GM23248 (cell line): ENCODE data around the gene SBF2. TPM values are rescaled to one million over a fixed set of nuclear protein-coding genes. Genes with fewer than 3 reads are reported as not detected.
A peak's percentile ranks its signal among the peaks of the same experiment; 100 is the strongest.

ENCODE experiments used
- DNase-seq: peaks from one replicate; pipeline ENCODE4 v3.0.0-alpha.2; 2015
- H2AFZ ChIP-seq: fragments of 200-600 bp; sonication (generic); 2 replicates; pipeline ENCODE4 v1.6.1; 2016; ENCODE audit warnings: antibody characterized with exemption
- H3F3A ChIP-seq: fragments of 200-600 bp; sonication (generic); 2 replicates; pipeline ENCODE4 v1.6.1; 2016; ENCODE audit warnings: mild to moderate bottlenecking, antibody characterized with exemption, mixed run types; ENCODE audit not compliant: insufficient read depth
- H3K27ac ChIP-seq: fragments of 200-600 bp; sonication (generic); 2 replicates; pipeline ENCODE4 v1.5.1; 2016; ENCODE audit warnings: mild to moderate bottlenecking
- H3K27me3 ChIP-seq: fragments of 200-600 bp; sonication (generic); replicated peaks from 2 replicates; pipeline ENCODE4 v1.6.1; 2016; ENCODE audit warnings: mild to moderate bottlenecking; ENCODE audit not compliant: insufficient read depth
- H3K36me3 ChIP-seq: fragments of 200-600 bp; sonication (generic); 2 replicates; pipeline ENCODE4 v1.6.1; 2016; ENCODE audit warnings: low read depth, mild to moderate bottlenecking
- H3K4me1 ChIP-seq: fragments of 200-600 bp; sonication (generic); 2 replicates; pipeline ENCODE4 v1.6.1; 2016; ENCODE audit warnings: mild to moderate bottlenecking; ENCODE audit not compliant: insufficient read depth
- H3K4me2 ChIP-seq: fragments of 200-600 bp; sonication (generic); one replicate; pipeline ENCODE4 v1.6.1; 2016; ENCODE audit warnings: mild to moderate bottlenecking; ENCODE audit not compliant: unreplicated experiment
- H3K4me3 ChIP-seq: fragments of 200-600 bp; sonication (generic); 2 replicates; pipeline ENCODE4 v1.5.1; 2016; ENCODE audit warnings: mild to moderate bottlenecking
- H3K79me2 ChIP-seq: fragments of 200-600 bp; sonication (generic); 2 replicates; pipeline ENCODE4 v1.6.1; 2016; ENCODE audit warnings: mild to moderate bottlenecking; ENCODE audit not compliant: insufficient read depth
- H3K9ac ChIP-seq: fragments of 200-600 bp; sonication (generic); 2 replicates; pipeline ENCODE4 v1.6.1; 2016; ENCODE audit warnings: mild to moderate bottlenecking
- H3K9me2 ChIP-seq: fragments of 200-600 bp; sonication (generic); 2 replicates; pipeline ENCODE4 v1.6.1; 2016; ENCODE audit warnings: mixed run types, mild to moderate bottlenecking, moderate library complexity; ENCODE audit not compliant: insufficient read depth
- H3K9me3 ChIP-seq: fragments of 200-600 bp; sonication (generic); one replicate; pipeline ENCODE4 v1.6.1; 2017; ENCODE audit warnings: low read depth
- H4K20me1 ChIP-seq: fragments of 200-600 bp; sonication (generic); 2 replicates; pipeline ENCODE4 v1.6.0; 2016; ENCODE audit not compliant: insufficient read depth
- EZH2 ChIP-seq: fragments of 200-600 bp; sonication (generic); IDR thresholded peaks from 2 replicates; pipeline ENCODE4 v1.6.1; 2018; ENCODE audit warnings: antibody characterized with exemption, mild to moderate bottlenecking; ENCODE audit not compliant: insufficient read depth, poor library complexity, severe bottlenecking
- EZH2phosphoT487 ChIP-seq: fragments of 200-600 bp; sonication (generic); IDR thresholded peaks from 2 replicates; pipeline ENCODE4 v1.6.1; 2018; ENCODE audit warnings: antibody characterized with exemption, moderate library complexity, mild to moderate bottlenecking, low read depth; ENCODE audit not compliant: insufficient read depth
- WGBS, 2 experiments: methylation state at CpG; one replicate each; pipeline ENCODE4 v1.1.6; 2015 to 2017; ENCODE audit warnings: low lambda C conversion rate in 2 of 2, low coverage in 1 of 2; ENCODE audit errors: missing lambda C conversion rate in 2 of 2; 5-methylcytosine and 5-hydroxymethylcytosine counted together
- in situ Hi-C: fragments of 300-500 bp; cut with MboI; formaldehyde crosslinking; loops from 2 replicates; pipeline ENCODE4 v1.15.0; 2020
- polyA plus RNA-seq: library from polyadenylated mRNA; unstranded; fragments of >200 nt; fragmentation: Nextera tagmentation; extraction: Ambion mirVana; gene quantifications from 2 replicates; pipeline ENCODE4 v1.2.1, GENCODE V29; 2016
- total RNA-seq: library from RNA; depleted of rRNA; stranded (reverse); fragments of >200 nt; shearing (Covaris generic); gene quantifications from 2 replicates; pipeline ENCODE4 v1.2.3, GENCODE V29; 2014

Gene SBF2
- total and polyA plus RNA-seq, 2 experiments from 2014 or later = 21.9 to 32.7 TPM

- H2AFZ ChIP-seq = no peak overlapping the region
- H3K9ac ChIP-seq = no peak overlapping the region
- H3K4me2 ChIP-seq = no peak overlapping the region
- 0 out of 2 replicates have a peak, but pooled peaks cover 4% of the 10 kb centered on the region for H3K79me2 ChIP-seq
- H3K36me3 ChIP-seq = no peaks in the 10 kb centered on the region; the same call in 1 of the 2 replicates
- H3K27ac ChIP-seq = no peak overlapping the region
- no peaks in the 10 kb centered on the region for H3K9me2 ChIP-seq
- TF ChIP-seq EZH2 (no peak), EZH2phosphoT487 (no peak)
- WGBS, 2 experiments = 93% methylated on average over 7 to 8 of the region's 8 CpGs
- H3K9me3 ChIP-seq = no peaks in the 10 kb centered on the region
- no peak for DNase-seq
- H3K27me3 ChIP-seq = no peaks in the 10 kb centered on the region
- H4K20me1 ChIP-seq = no peaks in the 10 kb centered on the region
- no peak overlapping the region for H3K4me3 ChIP-seq
- in situ Hi-C loops = loop anchor here (10.0 kb wide), 1 partner anchor 210 kb away; no protein-coding TSS in a partner anchor
- peaks cover 30% of the 10 kb centered on the region for H3K4me1 ChIP-seq
- 0 out of 2 replicates have a peak, but pooled peaks cover 17% of the 10 kb centered on the region for H3F3A ChIP-seq
Measured at GRCh38 chr11:9974375-9974774, 319.6 kb downstream of the SBF2 start.

DNA sequence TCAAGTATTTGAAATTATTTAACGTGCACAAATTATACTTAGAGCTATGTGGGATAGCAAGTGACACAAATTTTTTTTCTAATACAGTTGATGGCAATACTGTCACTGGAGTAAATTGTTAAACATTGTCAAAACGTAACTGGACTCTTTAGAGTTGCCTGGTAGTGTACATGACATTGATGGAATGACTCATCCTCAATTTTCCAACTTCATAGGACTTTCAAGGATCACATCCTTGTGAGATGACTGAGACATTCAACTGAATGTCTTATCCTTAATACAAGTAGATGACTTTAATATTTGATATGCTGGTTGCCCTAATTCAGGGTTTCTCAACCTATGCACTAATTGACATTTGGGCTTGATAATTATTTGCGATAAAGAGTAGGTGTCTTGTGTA is 320.1 kb downstream of the SBF2 start:
- H4K20me1 ChIP-seq = no peaks in the 10 kb centered on the region
- no peaks in the 10 kb centered on the region; the same call in 1 of the 2 replicates for H3K36me3 ChIP-seq
- H3K9ac ChIP-seq = no peak overlapping the region
- TF ChIP-seq EZH2phosphoT487 = no peak
- no peak for TF ChIP-seq EZH2
- 0 out of 2 replicates have a peak, but pooled peaks cover 17% of the 10 kb centered on the region for H3F3A ChIP-seq
- H3K4me2 ChIP-seq = peak overlapping the region; percentile 46
- H3K9me3 ChIP-seq = no peaks in the 10 kb centered on the region
- H3K27ac ChIP-seq = no peak overlapping the region
- peak; percentile 38 for DNase-seq
- H3K4me3 ChIP-seq = no peak overlapping the region
- H3K4me1 ChIP-seq = peaks cover 30% of the 10 kb centered on the region
- WGBS, 2 experiments = 67 to 70% methylated on average over 3 of the region's 3 CpGs
- no peaks in the 10 kb centered on the region for H3K9me2 ChIP-seq
- in situ Hi-C loops = loop anchor here (10.0 kb wide), 1 partner anchor 209 kb away; no protein-coding TSS in a partner anchor
- no peak overlapping the region for H2AFZ ChIP-seq
- no peaks in the 10 kb centered on the region for H3K27me3 ChIP-seq
- 0 out of 2 replicates have a peak, but pooled peaks cover 4% of the 10 kb centered on the region for H3K79me2 ChIP-seq

DNA sequence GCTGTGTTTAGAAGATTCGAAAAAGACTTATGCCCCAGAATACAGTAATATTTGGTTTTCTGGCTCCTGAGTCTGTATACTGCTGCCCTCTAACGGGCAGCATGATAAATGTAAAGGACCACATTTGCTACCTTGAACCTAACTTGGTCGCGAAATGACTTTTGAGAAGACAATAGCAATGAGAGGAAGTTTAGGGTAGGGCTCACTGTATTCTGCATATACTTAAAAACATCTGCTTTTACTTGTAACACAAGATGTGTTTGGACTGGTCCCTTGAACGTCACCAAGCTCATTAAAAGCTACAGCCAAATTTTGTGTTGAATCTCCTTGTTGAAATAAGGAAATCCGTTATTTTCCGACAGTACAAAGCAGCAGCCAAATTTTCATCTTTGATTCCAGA is 321.0 kb downstream of the SBF2 start:
- WGBS, 2 experiments = 10 to 13% methylated on average over 7 of the region's 7 CpGs

GRCh38 chr11:9971894-9972293 is 322.1 kb downstream of the SBF2 start:
- H3K4me1 ChIP-seq = peaks cover 21% of the 10 kb centered on the region
- H3K4me2 ChIP-seq = no peak overlapping the region
- no peaks in the 10 kb centered on the region; the same call in 1 of the 2 replicates for H3K36me3 ChIP-seq
- TF ChIP-seq EZH2 = no peak
- no peak for TF ChIP-seq EZH2phosphoT487
- no peak for DNase-seq
- H3F3A ChIP-seq = 0 out of 2 replicates have a peak, but pooled peaks cover 17% of the 10 kb centered on the region
- no peak overlapping the region for H3K4me3 ChIP-seq
- H3K79me2 ChIP-seq = 0 out of 2 replicates have a peak, but pooled peaks cover 4% of the 10 kb centered on the region
- H3K9me2 ChIP-seq = no peaks in the 10 kb centered on the region
- WGBS, 2 experiments = 81 to 94% methylated on average over 3 of the region's 3 CpGs
- in situ Hi-C loops = loop anchor here (10.0 kb wide), 1 partner anchor 207 kb away; no protein-coding TSS in a partner anchor
- no peak overlapping the region for H2AFZ ChIP-seq
- no peak overlapping the region for H3K9ac ChIP-seq
- H3K9me3 ChIP-seq = no peaks in the 10 kb centered on the region
- H3K27me3 ChIP-seq = no peaks in the 10 kb centered on the region
- H3K27ac ChIP-seq = no peak overlapping the region
- H4K20me1 ChIP-seq = no peaks in the 10 kb centered on the region

More for the DNA sequence above, 321.0 kb downstream of the SBF2 start:
- Histone ChIP-seq H3K9ac (peak overlapping the region; percentile 12; the same call in 1 of the 2 replicates), H3K27me3 (no peaks in the 10 kb centered on the region), H3K79me2 (0 out of 2 replicates have a peak, but pooled peaks cover 4% of the 10 kb centered on the region), H3K4me2 (peak overlapping the region; percentile 46), H3K9me3 (no peaks in the 10 kb centered on the region), H3K9me2 (no peaks in the 10 kb centered on the region), H3K36me3 (no peaks in the 10 kb centered on the region; the same call in 1 of the 2 replicates), H3K4me3 (no peak overlapping the region), H3F3A (0 out of 2 replicates have a peak, but pooled peaks cover 17% of the 10 kb centered on the region), H2AFZ (peak overlapping the region; percentile 50), H3K4me1 (peaks cover 30% of the 10 kb centered on the region), H4K20me1 (no peaks in the 10 kb centered on the region), H3K27ac (0 out of 2 replicates have a peak overlapping the region, but pooled peaks have one; percentile 5)
- TF ChIP-seq EZH2phosphoT487 (no peak), EZH2 (no peak)
- in situ Hi-C loops = loop anchor here (10.0 kb wide), 1 partner anchor 208 kb away; no protein-coding TSS in a partner anchor
- DNase-seq = peak; percentile 77
